Effector memory CD4-positive, alpha-beta T cell (primary cell): ENCODE results near the gene CAMTA1.

Experiments
- DNase-seq, 3 donors: peaks; one replicate each; pipeline ENCODE4 v3.0.0-alpha.2; 2020
- H3K27ac ChIP-seq: 2 replicates; pipeline ENCODE4 v1.7.0; 2013; ENCODE audit warnings: mild to moderate bottlenecking, low read length, moderate library complexity; ENCODE audit not compliant: insufficient read depth, poor library complexity, severe bottlenecking
- H3K27me3 ChIP-seq: replicated peaks from 2 replicates; pipeline ENCODE4 v1.7.0; 2013; ENCODE audit warnings: mild to moderate bottlenecking, low read length; ENCODE audit not compliant: insufficient read depth, control insufficient read depth, poor library complexity, severe bottlenecking
- H3K36me3 ChIP-seq: 2 replicates; pipeline ENCODE4 v1.7.0; 2013; ENCODE audit warnings: mild to moderate bottlenecking, low read length, moderate library complexity; ENCODE audit not compliant: control insufficient read depth, insufficient read depth
- H3K4me1 ChIP-seq: 2 replicates; pipeline ENCODE4 v1.7.0; 2013; ENCODE audit warnings: low read length, mild to moderate bottlenecking; ENCODE audit not compliant: control insufficient read depth, insufficient read depth, poor library complexity, severe bottlenecking
- H3K4me3 ChIP-seq: 2 replicates; pipeline ENCODE4 v1.7.0; 2013; ENCODE audit warnings: low read length, low read depth, mild to moderate bottlenecking; ENCODE audit not compliant: insufficient read depth, poor library complexity, severe bottlenecking
- H3K9me3 ChIP-seq: 2 replicates; pipeline ENCODE4 v1.7.0; 2013; ENCODE audit warnings: mild to moderate bottlenecking, low read length, moderate library complexity; ENCODE audit not compliant: control insufficient read depth

CAMTA1 gene

GRCh38 chr1:6988796-6989195, 203.5 kb downstream of the CAMTA1 start:
- Histone ChIP-seq H3K4me3 (no peak overlapping the region), H3K9me3 (no peaks in the 10 kb centered on the region), H3K27ac (no peak overlapping the region), H3K36me3 (no peaks in the 10 kb centered on the region), H3K4me1 (no peaks in the 10 kb centered on the region), H3K27me3 (no peaks in the 10 kb centered on the region)
- no peak for DNase-seq

GRCh38 chr1:6989212-6990159, 204.2 kb downstream of the CAMTA1 start:
- Histone ChIP-seq H3K36me3 (no peaks in the 10 kb centered on the region), H3K9me3 (no peaks in the 10 kb centered on the region), H3K27me3 (no peaks in the 10 kb centered on the region), H3K4me1 (no peaks in the 10 kb centered on the region), H3K4me3 (no peak overlapping the region), H3K27ac (no peak overlapping the region)
- DNase-seq, result no peak

- Histone ChIP-seq H3K4me1 (no peaks in the 10 kb centered on the region), H3K4me3 (no peak overlapping the region), H3K27ac (no peak overlapping the region), H3K9me3 (no peaks in the 10 kb centered on the region), H3K27me3 (no peaks in the 10 kb centered on the region), H3K36me3 (no peaks in the 10 kb centered on the region)
- DNase-seq, result no peak
These were observed 206.0 kb downstream of the CAMTA1 start for GRCh38 chr1:6991266-6991665.

GRCh38 chr1:6995789-6996188, 210.5 kb downstream of the CAMTA1 start:
- no peaks in the 10 kb centered on the region for H3K36me3 ChIP-seq

GRCh38 chr1:6996371-6996770, 211.1 kb downstream of the CAMTA1 start:
- H3K9me3 ChIP-seq, result no peaks in the 10 kb centered on the region
- H3K27me3 ChIP-seq, result no peaks in the 10 kb centered on the region
- no peak for DNase-seq

More at GRCh38 chr1:6995789-6996188, 210.5 kb downstream of the CAMTA1 start:
- Histone ChIP-seq H3K27ac (no peak overlapping the region), H3K4me1 (no peaks in the 10 kb centered on the region), H3K4me3 (no peak overlapping the region), H3K9me3 (no peaks in the 10 kb centered on the region), H3K27me3 (no peaks in the 10 kb centered on the region)
- no peak for DNase-seq

GRCh38 chr1:6996866-6997265, 211.6 kb downstream of the CAMTA1 start:
- Histone ChIP-seq H3K27ac (no peak overlapping the region), H3K27me3 (no peaks in the 10 kb centered on the region), H3K4me3 (no peak overlapping the region), H3K4me1 (no peaks in the 10 kb centered on the region), H3K36me3 (no peaks in the 10 kb centered on the region), H3K9me3 (no peaks in the 10 kb centered on the region)
- no peak for DNase-seq

More at GRCh38 chr1:6996371-6996770, 211.1 kb downstream of the CAMTA1 start:
- Histone ChIP-seq H3K4me3 (no peak overlapping the region), H3K36me3 (no peaks in the 10 kb centered on the region), H3K27ac (no peak overlapping the region), H3K4me1 (no peaks in the 10 kb centered on the region)

- no peaks in the 10 kb centered on the region for H3K9me3 ChIP-seq
- H3K27ac ChIP-seq, result no peak overlapping the region
- DNase-seq, result no peak
- H3K27me3 ChIP-seq, result no peaks in the 10 kb centered on the region
- no peak overlapping the region for H3K4me3 ChIP-seq
- H3K36me3 ChIP-seq, result no peaks in the 10 kb centered on the region
- no peaks in the 10 kb centered on the region for H3K4me1 ChIP-seq
These were observed 213.0 kb downstream of the CAMTA1 start for GRCh38 chr1:6998267-6998666.

- DNase-seq, result no peak
These were observed 214.6 kb downstream of the CAMTA1 start for GRCh38 chr1:6999826-7000225.

GRCh38 chr1:7000720-7001119, 215.5 kb downstream of the CAMTA1 start:
- H3K9me3 ChIP-seq, result no peaks in the 10 kb centered on the region
- no peak overlapping the region for H3K4me3 ChIP-seq
- no peaks in the 10 kb centered on the region for H3K27me3 ChIP-seq
- no peaks in the 10 kb centered on the region for H3K36me3 ChIP-seq
- H3K4me1 ChIP-seq, result no peaks in the 10 kb centered on the region
- DNase-seq, result no peak
- H3K27ac ChIP-seq, result no peak overlapping the region

More at GRCh38 chr1:6999826-7000225, 214.6 kb downstream of the CAMTA1 start:
- Histone ChIP-seq H3K36me3 (no peaks in the 10 kb centered on the region), H3K9me3 (no peaks in the 10 kb centered on the region), H3K27ac (no peak overlapping the region), H3K27me3 (no peaks in the 10 kb centered on the region), H3K4me3 (no peak overlapping the region), H3K4me1 (no peaks in the 10 kb centered on the region)

GRCh38 chr1:7002728-7003127, 217.5 kb downstream of the CAMTA1 start:
- Histone ChIP-seq H3K27ac (no peak overlapping the region), H3K9me3 (no peaks in the 10 kb centered on the region), H3K27me3 (no peaks in the 10 kb centered on the region), H3K36me3 (no peaks in the 10 kb centered on the region), H3K4me3 (no peak overlapping the region), H3K4me1 (no peaks in the 10 kb centered on the region)
- DNase-seq, result no peak
